ENCODE results near the gene DPH7.

DNA sequence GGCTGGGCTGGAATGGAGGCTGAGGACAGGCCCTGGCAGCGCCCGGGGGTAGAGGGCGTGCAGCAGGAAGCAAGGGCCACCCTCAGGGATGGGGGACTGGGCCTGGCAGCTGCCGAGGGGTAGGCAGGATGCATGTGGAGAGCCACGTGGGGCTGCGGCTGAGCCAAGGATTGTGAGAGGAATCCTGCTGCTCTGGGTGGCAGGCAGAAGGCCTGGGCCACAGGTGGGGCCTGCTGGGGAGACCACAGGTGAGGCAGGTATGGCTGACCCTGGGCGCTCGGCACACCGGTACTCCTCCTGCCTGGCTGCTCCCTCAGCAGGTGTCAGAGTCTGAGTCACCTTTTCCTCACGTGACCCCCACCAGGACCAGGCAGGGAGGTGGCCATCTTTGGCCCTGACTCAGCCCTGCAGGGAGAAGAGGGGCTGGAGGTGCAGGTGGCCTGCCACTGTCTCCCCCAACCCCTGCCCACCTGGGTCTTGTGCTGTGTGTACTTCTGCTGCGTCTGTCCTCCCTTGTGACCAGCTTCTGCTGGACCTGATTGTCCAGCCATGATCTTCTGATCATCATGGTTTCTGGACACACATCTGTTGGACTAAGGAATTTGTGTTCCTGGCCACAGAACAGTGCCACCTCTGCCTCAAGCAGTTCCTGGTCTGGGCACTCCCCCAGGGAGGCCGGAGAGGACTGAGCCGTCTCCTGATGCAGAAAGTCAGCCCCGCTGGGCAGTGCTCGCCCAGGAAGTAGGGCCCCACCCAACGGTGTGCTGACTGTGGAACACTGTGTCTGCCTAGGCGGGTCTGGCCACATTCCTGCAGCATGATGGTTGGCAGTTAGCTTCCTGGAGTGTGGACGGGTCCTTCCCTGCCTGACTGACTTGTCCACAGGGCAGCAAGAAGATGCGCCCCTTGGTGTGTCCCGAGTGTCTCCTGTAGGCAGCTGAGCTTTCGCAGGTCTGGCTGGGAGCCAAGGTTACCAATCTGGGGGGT is 33.2 kb upstream of the DPH7 start:
- TF ChIP-seq CTCF (IDR thresholded peaks at IDR 0.05) (no peak), EZH2phosphoT487 (IDR thresholded peaks at IDR 0.05) (no peak), EZH2 (IDR thresholded peaks at IDR 0.05) (no peak)
